NCI-H2196 (cell line): ENCODE data around the gene KCNQ2.

Experiments
- DNase-seq: peaks from one replicate; lab custom pipeline; 2025; ENCODE audit not compliant: unreplicated experiment; lab: John Stamatoyannopoulos, UW

The KCNQ2 gene

GRCh38 chr20:63501818-63502670 is 29.6 kb upstream of the KCNQ2 start:
- peak; percentile 90 for DNase-seq

GRCh38 chr20:63500902-63501817 is 28.7 kb upstream of the KCNQ2 start:
- DNase-seq: no peak

- no peak for DNase-seq
Observed at GRCh38 chr20:63500151-63500901, 27.9 kb upstream of the KCNQ2 start.

DNA sequence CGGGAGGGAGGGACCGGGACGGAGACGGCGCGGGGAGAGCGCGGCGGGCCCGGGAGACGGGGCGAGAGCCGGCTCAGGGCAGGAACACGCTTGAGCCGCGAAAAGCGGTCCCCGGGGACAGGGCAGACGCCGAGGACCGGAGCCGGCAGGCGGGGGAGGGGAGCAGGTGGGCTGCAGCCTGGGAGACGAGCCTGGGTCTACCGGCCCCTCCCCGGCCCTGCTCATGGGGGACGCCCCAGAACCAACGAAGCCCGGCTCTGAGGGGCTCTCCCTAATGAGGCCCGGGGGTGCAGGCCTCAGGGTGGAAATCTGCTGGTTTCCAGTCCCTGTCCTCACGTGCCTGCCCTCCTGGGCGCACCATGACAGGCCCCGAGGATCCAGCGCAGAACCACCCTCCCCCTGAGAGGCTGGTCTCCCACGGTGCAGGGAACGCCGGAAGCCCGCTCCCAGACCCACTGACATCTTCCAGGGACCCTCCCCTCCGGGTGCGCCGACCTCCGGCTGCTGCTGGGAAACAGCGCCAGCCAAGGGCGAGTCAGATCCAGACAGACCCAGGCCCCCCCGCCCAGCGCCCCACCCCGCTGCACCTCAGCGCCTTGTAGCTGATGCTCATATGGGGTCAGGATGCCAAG is 27.0 kb upstream of the KCNQ2 start:
- DNase-seq: no peak

DNA sequence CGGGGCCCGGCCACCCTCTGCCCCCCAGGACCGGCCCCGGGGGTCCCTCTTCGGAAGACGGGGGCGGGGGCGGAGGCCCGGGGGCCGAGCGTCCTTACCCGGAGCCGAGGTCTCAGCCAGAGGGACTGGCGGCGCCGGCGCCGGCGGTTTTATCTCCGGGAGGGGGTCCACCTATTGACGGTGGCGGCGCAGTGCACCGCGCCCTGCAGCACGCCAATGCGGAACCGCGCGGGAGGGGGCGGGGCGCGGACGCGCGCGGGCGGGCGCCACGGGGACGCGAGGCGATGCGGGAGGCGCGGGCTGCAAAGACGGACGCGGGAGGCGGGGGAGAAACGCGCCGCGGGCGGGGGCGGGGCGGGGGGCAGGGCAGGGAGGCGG is 26.5 kb upstream of the KCNQ2 start, which contains the start of gene EEF1A2:
TSS of gene EEF1A2 (minus strand) at position 124 of the 378 bp plus-strand sequence. CDS start 1,320 bp downstream, outside the sequence.
- peak; percentile 65 for DNase-seq

DNA sequence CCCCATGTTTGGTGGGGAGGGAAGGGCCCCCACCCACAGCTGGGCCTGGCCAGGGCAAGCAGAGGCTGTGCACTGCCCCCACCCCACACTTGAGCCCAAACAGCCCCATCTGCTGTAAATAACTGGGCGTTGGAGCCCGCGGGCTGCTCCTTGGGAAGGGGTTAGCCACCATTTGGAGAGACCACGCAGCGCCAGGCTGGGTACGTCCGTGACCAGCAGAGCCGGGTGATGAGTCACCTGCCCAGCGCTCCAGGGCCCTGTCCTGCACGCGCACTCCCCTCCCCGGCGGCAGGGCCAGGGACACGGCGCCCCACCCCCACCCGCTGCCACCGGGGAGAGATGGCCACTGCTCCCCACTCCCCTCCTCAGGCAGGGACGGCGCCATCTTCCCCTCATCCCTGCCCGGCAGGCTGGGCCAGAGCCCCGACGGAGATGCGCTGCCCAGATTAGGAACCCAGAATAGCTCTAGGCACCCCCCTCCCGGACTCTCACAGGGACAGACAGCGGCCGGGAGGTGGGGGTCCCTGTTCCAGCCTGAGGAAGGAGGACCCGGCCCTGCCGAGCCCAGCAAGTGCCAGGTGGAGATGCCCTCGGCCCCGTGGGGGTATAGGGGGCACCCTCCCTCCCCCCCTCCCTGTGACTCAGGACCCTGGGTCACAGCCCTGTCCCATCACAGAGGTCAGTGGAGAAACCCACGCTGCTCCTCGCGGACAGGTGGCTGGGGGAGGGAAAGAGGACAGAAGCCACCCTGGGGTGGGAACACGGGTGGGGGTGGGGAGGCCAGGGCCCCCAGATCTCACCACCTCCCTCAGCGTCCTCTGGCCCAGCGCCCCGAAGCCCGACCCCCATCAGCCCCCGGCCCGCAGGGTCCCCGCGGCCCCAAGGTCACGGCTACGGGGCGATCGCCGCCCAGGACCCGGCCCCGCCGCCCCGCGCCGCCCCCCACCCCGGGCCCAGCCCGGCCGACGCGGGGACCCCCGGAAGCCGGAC is 25.8 kb upstream of the KCNQ2 start:
- DNase-seq: peak; percentile 45

- no peak for DNase-seq
Observed at GRCh38 chr20:63497138-63497945, 24.9 kb upstream of the KCNQ2 start.

- no peak for DNase-seq
Observed at GRCh38 chr20:63496596-63497120, 24.2 kb upstream of the KCNQ2 start.

DNA sequence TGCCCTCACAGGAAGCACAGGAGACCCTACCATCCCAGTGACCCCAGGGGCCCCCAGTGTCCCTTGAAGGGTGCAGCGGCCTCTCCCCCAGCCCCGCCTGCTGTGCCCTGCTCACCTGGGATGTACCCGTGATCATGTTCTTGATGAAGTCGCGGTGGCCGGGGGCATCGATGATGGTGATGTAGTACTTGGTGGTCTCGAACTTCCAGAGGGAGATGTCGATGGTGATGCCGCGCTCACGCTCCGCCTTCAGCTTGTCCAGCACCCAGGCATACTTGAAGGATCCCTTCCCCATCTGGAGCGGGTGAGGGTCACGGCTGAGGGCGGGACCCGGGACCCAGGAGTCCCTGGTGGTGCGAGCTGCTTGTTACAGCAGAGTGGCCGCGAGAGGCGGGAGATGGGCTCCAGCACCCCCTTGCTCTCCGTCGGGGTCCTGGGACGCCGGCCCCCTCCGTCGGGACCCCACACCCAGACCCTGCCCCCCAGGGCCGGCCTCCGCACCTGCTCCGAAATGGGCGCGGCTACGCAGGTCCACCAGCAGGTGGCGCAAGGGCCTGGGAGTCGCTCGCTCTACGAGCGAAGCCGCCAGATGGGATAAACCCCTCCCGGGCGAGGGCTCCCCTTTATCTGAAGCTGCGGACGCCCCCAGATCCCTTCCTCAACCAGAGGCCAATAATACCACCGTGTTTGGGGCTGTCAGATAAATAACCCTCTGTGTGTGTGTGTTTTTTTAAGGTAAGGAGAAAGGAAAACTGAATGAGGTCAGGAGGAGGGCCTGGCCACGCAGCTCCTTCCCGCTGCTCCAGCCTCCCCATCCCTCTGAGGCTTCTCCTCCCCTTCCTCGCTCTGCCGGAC is 23.5 kb upstream of the KCNQ2 start:
- peak; percentile 57 for DNase-seq

DNA sequence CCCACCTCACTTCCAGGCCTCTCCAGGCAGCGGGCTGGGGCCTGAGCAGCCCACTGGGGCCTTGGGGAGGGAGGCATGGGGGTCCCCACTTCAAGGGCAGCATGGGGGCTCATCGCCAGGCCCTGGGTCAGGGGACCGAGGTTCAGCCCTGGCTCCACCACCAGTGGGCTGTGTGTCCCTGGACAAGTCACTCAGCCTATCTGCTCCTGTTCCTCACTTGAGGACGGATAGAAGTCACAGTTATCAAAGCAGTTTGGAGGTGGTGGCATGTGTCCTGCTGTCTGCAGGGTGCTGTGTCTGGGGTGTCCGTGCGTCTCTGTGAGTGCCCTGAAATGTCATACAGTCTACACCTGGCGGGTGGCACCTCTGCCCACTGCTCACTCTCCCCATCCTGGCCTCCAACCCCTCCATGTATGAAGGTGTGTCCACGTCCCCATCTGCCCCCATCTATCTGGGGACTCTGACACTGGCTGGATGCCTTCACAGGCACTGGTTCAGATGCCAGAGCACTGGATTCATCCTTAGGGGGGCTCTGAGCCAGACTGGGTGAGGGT is 22.8 kb upstream of the KCNQ2 start:
- DNase-seq: no peak

- DNase-seq: no peak
Observed at GRCh38 chr20:63494420-63495166, 22.1 kb upstream of the KCNQ2 start.

- no peak for DNase-seq
Observed at GRCh38 chr20:63494084-63494419, 21.6 kb upstream of the KCNQ2 start.

GRCh38 chr20:63493563-63494020 is 21.1 kb upstream of the KCNQ2 start:
- no peak for DNase-seq

DNA sequence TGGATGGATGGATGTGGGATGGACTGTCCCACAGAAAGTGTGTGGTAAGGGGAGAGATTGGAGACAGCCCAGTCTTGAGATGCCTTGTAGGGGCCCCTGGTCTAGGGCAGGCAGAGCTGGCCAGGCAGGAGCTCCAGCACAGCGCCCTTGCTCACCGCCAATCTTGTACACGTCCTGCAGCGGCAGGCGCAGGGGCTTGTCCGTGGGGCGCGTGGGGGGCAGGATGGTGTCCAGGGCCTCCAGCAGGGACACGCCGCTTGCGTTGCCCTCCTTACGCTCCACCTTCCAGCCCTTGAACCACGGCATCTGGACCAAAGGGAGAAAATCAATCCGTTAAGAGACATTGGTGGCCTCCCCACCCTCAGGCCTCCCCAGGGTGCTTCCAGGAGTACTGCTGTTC is 20.5 kb upstream of the KCNQ2 start:
- no peak for DNase-seq

DNA sequence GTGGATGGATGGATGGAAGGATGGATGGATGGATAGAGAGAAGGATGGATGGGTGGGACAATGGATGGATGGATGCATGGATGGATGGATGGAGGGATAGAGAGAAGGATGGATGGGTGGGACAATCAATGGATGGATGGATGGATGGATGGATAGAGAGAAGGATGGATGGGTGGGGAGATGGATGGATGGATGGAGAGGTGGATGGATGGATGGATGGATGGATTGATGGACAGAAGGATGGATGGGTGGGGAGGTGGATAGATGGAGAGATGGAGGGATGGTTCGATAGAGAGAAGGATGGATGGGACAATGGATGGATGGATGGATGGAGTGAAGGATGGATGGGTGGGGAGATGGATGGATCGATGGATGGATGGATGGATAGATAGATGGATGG is 20.1 kb upstream of the KCNQ2 start:
- no peak for DNase-seq

- DNase-seq: no peak
Observed at GRCh38 chr20:63491635-63492230, 19.3 kb upstream of the KCNQ2 start.
